NCI-H526 (cell line): ENCODE data around the gene CCDC40.
"Not testable (repeated sequence)": the region's sequence is repeated elsewhere in the genome, so short reads cannot be mapped to it uniquely, and the experiment has no call there.

Source experiments
- DNase-seq, 2 experiments: peaks; one replicate each; lab custom pipeline; 2025; lab: John Stamatoyannopoulos, UW

CCDC40 gene

GRCh38 chr17:80035937-80036714, at the start of gene CCDC40:
Gene CCDC40, plus strand, starts transcription at chr17:80036642. Its CDS starts 21 bp downstream, at chr17:80036663.
- peak in 1 of 2 experiments; percentile 88 for DNase-seq

GRCh38 chr17:79987187-79987934, 49.1 kb upstream of the CCDC40 start:
- no peak for DNase-seq

- DNase-seq, result no peak
These were observed 48.6 kb upstream of the CCDC40 start for GRCh38 chr17:79987935-79988184.

- no peak for DNase-seq
These were observed 48.1 kb upstream of the CCDC40 start for GRCh38 chr17:79988185-79988971.

GRCh38 chr17:79989106-79989835, 47.2 kb upstream of the CCDC40 start:
- no peak for DNase-seq

GRCh38 chr17:79990051-79990592, 46.3 kb upstream of the CCDC40 start:
- no peak for DNase-seq

- DNase-seq, result no peak
These were observed 45.7 kb upstream of the CCDC40 start for GRCh38 chr17:79990704-79991103.

GRCh38 chr17:79991140-79991923, 45.1 kb upstream of the CCDC40 start:
- DNase-seq, result peak; percentile 76 to 94

GRCh38 chr17:79991924-79992648, 44.4 kb upstream of the CCDC40 start:
- DNase-seq, result peak; percentile 55 to 76

- DNase-seq, result peak; percentile 26 to 64
These were observed 43.6 kb upstream of the CCDC40 start for GRCh38 chr17:79992649-79993389.

- peak; percentile 49 to 71 for DNase-seq
These were observed 42.8 kb upstream of the CCDC40 start for GRCh38 chr17:79993390-79994227.

GRCh38 chr17:79994228-79994569, 42.2 kb upstream of the CCDC40 start:
- not testable (repeated sequence) for DNase-seq

- DNase-seq, result no peak
These were observed 41.8 kb upstream of the CCDC40 start for GRCh38 chr17:79994602-79995001.

GRCh38 chr17:79995696-79996095, 40.7 kb upstream of the CCDC40 start:
- no peak for DNase-seq

GRCh38 chr17:79996291-79996690, 40.2 kb upstream of the CCDC40 start:
- DNase-seq, result no peak

- DNase-seq, result no peak
These were observed 39.3 kb upstream of the CCDC40 start for GRCh38 chr17:79997011-79997660.

GRCh38 chr17:80000136-80000535, 36.3 kb upstream of the CCDC40 start:
- DNase-seq, result no peak
